Measurements from ENCODE around the gene CCSER1.

CCSER1 gene

DNA sequence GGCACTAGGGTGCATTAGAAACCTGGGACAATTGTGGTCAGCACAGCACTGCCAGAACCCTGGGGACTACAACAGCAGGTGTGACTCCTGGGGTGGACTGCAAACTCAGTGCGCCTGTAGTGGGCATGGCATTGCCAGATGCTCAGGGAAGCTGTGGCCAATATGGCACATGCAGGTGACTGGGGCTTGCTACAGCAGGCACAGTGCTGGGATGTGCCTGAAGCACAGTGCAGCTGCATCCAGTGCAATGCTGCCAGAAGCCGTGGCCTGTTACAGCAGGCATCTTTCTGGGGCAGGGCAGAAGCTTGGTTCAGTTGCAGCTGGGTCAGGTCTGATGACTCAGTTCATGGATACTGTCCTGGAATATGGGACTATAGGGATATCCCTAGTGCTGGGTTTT lies 445.8 kb downstream of the CCSER1 start:
- Histone ChIP-seq H3K27ac (no peak overlapping the region), H3K9me3 (ENCODE audit: severe bottlenecking) (no peaks in the 10 kb centered on the region), H3K4me3 (ENCODE audit: low read depth, low read length) (no peak overlapping the region), H3K27me3 (ENCODE audit: insufficient read depth, low read depth, severe bottlenecking) (no peaks in the 10 kb centered on the region), H3K36me3 (no peaks in the 10 kb centered on the region)
- no peak for DNase-seq
- TF ChIP-seq, protein P1, sequence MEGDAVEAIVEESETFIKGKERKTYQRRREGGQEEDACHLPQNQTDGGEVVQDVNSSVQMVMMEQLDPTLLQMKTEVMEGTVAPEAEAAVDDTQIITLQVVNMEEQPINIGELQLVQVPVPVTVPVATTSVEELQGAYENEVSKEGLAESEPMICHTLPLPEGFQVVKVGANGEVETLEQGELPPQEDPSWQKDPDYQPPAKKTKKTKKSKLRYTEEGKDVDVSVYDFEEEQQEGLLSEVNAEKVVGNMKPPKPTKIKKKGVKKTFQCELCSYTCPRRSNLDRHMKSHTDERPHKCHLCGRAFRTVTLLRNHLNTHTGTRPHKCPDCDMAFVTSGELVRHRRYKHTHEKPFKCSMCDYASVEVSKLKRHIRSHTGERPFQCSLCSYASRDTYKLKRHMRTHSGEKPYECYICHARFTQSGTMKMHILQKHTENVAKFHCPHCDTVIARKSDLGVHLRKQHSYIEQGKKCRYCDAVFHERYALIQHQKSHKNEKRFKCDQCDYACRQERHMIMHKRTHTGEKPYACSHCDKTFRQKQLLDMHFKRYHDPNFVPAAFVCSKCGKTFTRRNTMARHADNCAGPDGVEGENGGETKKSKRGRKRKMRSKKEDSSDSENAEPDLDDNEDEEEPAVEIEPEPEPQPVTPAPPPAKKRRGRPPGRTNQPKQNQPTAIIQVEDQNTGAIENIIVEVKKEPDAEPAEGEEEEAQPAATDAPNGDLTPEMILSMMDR (IDR thresholded peaks at IDR 0.05; ENCODE audit: low read depth, low read length) = no peak

DNA sequence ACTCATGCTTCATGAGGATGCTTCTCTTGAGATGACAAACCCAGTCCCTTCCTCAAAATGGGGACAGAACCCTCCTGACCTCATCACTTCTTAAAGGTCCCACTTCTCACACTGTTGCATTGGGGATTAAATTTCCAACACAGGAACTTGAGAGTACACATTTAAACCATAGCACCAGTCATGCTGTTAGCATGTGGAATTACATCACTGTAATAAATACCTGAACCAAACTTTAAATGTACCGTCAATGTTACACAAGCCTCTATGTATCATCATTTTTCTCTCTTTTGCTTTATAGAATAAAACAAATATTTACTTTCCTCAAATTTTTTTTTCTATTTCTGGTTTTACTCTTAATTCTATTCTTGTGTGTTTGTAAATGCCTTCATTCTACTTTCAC lies 448.2 kb downstream of the CCSER1 start:
- Histone ChIP-seq H3K36me3 (no peaks in the 10 kb centered on the region), H3K27me3 (ENCODE audit: insufficient read depth, low read depth, severe bottlenecking) (no peaks in the 10 kb centered on the region), H3K27ac (no peak overlapping the region), H3K4me3 (ENCODE audit: low read depth, low read length) (no peak overlapping the region), H3K9me3 (ENCODE audit: severe bottlenecking) (no peaks in the 10 kb centered on the region)
- TF ChIP-seq, protein P1 (IDR thresholded peaks at IDR 0.05; ENCODE audit: low read depth, low read length) = no peak
- no peak for DNase-seq

DNA sequence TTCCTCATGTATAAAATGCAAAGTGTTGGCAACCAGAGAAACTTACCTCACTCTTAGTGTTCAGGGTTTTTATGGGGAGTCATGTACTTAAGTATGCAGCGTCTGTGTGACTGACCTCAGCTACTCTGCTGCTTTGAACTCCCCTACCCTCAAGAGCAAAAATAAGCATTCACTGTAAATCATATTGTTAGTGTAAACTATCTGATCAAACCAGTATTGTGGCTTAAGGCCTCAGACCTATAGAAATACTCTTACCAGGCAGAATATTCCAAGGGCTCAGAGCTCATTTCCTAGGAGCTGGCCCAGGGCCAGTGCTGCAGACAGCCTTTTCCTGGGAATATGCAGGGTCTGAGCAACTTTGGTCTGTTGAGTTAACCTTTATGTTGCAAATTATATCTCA lies 453.1 kb downstream of the CCSER1 start:
- H3K36me3 ChIP-seq = no peaks in the 10 kb centered on the region
- no peak overlapping the region for H3K4me3 ChIP-seq (ENCODE audit: low read depth, low read length)
- TF ChIP-seq, protein P1 (IDR thresholded peaks at IDR 0.05; ENCODE audit: low read depth, low read length) = no peak
- H3K9me3 ChIP-seq (ENCODE audit: severe bottlenecking) = no peaks in the 10 kb centered on the region
- no peak for DNase-seq
- no peak overlapping the region for H3K27ac ChIP-seq
- H3K27me3 ChIP-seq (ENCODE audit: insufficient read depth, low read depth, severe bottlenecking) = no peaks in the 10 kb centered on the region

DNA sequence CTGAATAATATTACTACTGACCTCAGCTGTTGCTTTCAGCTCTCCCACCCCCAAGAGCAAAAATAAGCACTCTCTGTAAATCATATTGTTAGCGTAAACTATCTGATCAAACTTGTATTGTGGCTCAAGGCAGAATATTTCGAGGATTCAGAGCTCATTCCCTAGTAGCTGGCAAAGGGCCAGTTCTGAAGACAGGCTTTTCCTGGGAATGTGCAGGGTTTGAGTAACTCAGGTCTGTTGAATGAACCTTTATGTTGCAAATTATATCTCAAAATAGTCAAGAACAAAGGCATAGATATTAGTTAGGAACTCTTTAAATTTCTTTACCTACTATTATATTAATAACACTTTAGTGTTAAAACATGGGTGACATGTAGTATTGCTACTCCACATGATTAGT lies 454.9 kb downstream of the CCSER1 start:
- H3K36me3 ChIP-seq = no peaks in the 10 kb centered on the region
- no peaks in the 10 kb centered on the region for H3K27me3 ChIP-seq (ENCODE audit: insufficient read depth, low read depth, severe bottlenecking)
- TF ChIP-seq, protein P1 (IDR thresholded peaks at IDR 0.05; ENCODE audit: low read depth, low read length) = no peak
- H3K27ac ChIP-seq = no peak overlapping the region
- H3K9me3 ChIP-seq (ENCODE audit: severe bottlenecking) = no peaks in the 10 kb centered on the region
- DNase-seq = no peak
- no peak overlapping the region for H3K4me3 ChIP-seq (ENCODE audit: low read depth, low read length)

DNA sequence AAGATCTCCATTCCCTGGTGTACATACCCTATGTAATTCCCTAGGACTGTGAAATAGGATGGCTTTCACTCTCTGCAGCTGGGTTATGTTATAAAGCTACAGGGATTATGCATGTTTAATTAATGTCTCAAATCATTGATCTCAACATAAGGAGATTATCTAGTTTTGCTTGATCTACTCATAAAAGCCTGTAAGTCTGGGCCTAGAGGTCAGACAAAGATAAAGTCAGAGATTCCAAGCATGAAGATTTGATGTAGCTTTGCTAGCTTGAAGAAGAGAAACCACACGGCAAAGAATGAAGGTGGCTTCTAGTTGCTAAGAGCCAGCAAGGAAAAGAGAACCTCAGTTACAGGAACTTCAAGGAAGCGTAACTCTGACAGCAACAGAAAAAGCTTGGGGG lies 456.9 kb downstream of the CCSER1 start:
- TF ChIP-seq, protein P1 (IDR thresholded peaks at IDR 0.05; ENCODE audit: low read depth, low read length) = no peak

DNA sequence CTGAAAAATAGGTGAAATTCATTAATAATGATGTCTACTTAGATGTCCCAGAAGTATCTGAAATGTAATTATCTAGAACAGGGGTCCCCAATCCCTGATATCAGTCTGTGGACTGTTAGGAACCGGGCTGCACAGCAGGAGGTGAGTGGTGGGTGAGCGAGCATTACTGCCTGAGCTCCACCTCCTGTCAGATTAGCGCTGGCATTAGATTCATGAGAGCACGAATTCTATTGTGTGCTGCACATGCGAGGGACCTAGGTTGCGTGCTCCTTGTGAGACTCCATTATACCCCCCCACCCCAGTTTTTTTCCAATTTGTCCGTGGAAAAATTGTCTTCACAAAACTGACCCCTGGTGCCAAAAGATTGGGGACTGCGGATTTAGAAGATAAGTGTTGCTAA lies 458.8 kb downstream of the CCSER1 start:
- Histone ChIP-seq H3K9me3 (ENCODE audit: severe bottlenecking) (no peaks in the 10 kb centered on the region), H3K27ac (no peak overlapping the region), H3K27me3 (ENCODE audit: insufficient read depth, low read depth, severe bottlenecking) (no peaks in the 10 kb centered on the region), H3K36me3 (no peaks in the 10 kb centered on the region), H3K4me3 (ENCODE audit: low read depth, low read length) (no peak overlapping the region)
- peak; percentile 68 for DNase-seq
- TF ChIP-seq, protein P1 (IDR thresholded peaks at IDR 0.05; ENCODE audit: low read depth, low read length) = no peak

More for the DNA sequence above, 456.9 kb downstream of the CCSER1 start:
- DNase-seq = peak; percentile 12
- no peaks in the 10 kb centered on the region for H3K36me3 ChIP-seq
- no peaks in the 10 kb centered on the region for H3K9me3 ChIP-seq (ENCODE audit: severe bottlenecking)
- no peaks in the 10 kb centered on the region for H3K27me3 ChIP-seq (ENCODE audit: insufficient read depth, low read depth, severe bottlenecking)
- no peak overlapping the region for H3K4me3 ChIP-seq (ENCODE audit: low read depth, low read length)
- H3K27ac ChIP-seq = no peak overlapping the region

Measured in WERI-Rb-1 (cell line).